ENCODE data around the gene NFASC. TPM values are rescaled to one million over a fixed set of nuclear protein-coding genes. Genes with fewer than 3 reads are reported as not detected.
A peak's percentile ranks its signal among the peaks of the same experiment; 100 is the strongest.

NFASC gene
- total RNA-seq, 1 experiment from 2014 or later, result 3.1 TPM

DNA sequence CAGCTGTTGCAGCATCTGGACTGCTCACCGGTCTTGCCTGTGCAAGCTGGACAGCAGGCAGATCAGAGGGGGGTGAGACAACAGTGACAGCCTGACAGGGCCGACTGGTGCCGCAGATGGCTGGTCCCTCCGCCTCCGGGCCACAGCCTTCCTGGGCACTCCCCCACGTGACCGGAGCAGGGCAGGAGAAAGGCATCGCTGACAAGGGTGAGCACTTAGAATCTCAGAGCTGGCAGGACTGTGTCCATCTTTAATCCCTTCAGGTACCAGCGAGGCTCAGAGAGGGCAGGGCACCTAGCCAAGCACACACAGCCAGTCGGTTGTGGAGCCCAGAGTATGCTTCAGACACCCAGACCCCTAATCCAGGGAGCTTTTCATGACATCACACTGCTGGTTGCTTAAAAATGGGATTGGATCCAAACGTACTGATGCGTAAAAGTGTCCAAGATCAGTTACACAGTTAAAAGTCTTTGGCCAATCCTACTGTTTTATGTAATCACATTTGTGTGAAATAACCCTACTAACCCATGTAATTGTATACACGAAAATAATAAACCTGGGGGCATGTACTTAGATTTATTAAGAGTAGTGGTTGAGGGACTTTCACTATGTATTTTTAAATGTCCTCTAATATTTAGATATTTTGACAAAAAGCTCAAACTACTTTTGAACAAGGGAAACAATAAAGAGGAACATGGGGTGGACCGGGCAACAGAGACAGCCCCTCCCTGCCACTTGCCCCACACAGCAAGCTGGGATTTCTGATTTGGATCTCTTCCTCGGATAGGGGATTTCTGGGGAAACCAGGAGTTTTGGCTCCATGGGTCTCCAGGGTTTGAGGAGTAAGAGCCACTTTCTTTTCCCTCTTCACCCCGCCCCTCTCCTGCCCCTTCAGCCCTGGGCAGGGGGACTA, 171.6 kb downstream of the NFASC start:
- DNase-seq (ENCODE audit: low spot score), result no peak

- no peak for DNase-seq (ENCODE audit: low spot score)
These were observed 172.5 kb downstream of the NFASC start, which contains the start of gene CNTN2 for GRCh38 chr1:205042911-205043806. Gene CNTN2, plus strand, starts transcription at chr1:205043212. Its CDS starts 9,974 bp downstream, at chr1:205053186.

- DNase-seq (ENCODE audit: low spot score), result no peak
These were observed 173.2 kb downstream of the NFASC start for GRCh38 chr1:205043866-205044265.

DNA sequence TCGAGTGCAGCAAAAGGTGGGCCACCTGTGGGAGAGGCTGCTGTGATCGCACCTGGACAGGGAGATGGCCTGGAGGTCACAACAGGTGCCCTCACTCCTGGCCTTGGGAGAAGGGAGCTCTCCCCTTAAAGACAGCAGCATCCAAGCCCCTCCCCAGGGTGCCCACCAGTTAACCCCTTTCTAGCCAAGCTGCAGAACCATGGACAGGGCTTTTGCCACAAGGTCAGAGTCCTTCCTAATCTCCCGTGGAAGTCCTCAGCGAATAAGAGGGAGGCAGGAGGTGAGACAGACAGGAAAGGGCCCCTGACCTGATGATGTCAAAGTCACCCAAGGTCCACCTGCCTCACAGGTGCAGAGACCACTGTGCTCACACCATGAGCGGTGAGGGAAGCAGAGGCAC, 174.1 kb downstream of the NFASC start:
- no peak for DNase-seq (ENCODE audit: low spot score)

GRCh38 chr1:205045146-205045545, 174.5 kb downstream of the NFASC start:
- no peak for DNase-seq (ENCODE audit: low spot score)

DNA sequence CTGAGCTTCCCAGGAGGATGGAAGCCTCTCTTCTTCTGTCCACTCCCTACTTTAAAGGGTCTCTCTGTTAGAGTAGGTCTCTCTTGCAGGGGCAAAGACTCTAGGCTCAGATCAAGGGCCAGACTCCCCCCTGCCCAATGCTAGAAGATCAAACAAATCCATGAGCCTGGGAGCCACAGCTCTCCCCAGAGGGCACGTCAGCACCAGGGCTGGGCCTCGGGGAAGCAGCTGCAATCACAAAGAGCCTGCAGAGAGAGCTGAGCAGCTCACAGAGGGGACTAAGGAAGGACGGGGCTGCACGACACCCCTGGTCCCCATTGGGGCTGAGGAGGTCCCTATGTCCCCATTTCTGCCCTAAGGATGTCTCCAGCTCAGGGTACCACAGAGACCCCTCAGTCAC, 176.2 kb downstream of the NFASC start:
- DNase-seq (ENCODE audit: low spot score), result no peak

GRCh38 chr1:205047764-205048231, 177.1 kb downstream of the NFASC start:
- no peak for DNase-seq (ENCODE audit: low spot score)

GRCh38 chr1:205048382-205048781, 177.7 kb downstream of the NFASC start:
- DNase-seq (ENCODE audit: low spot score), result no peak

DNA sequence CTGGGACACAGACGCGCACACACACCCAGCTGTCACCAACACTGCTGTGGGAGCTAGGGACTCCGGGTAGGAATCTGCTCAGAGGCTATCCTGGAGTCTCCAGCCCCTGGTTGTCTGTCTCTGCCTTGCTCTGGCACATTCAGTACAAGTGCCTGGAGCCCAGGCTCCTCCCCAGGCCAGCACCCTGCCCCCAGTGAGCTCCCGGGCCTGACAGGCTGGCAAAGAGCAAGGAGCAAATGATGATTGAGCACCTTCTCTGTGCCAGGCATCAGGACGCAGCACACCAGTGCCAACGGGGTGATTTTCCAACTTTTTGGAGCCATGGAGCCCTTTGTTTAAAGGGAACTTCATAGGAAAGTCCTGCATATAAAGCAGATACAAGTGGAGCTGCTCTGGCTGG, 178.8 kb downstream of the NFASC start:
- no peak for DNase-seq (ENCODE audit: low spot score)

GRCh38 chr1:205052690-205053089, 182.0 kb downstream of the NFASC start:
- no peak for DNase-seq (ENCODE audit: low spot score)

DNA sequence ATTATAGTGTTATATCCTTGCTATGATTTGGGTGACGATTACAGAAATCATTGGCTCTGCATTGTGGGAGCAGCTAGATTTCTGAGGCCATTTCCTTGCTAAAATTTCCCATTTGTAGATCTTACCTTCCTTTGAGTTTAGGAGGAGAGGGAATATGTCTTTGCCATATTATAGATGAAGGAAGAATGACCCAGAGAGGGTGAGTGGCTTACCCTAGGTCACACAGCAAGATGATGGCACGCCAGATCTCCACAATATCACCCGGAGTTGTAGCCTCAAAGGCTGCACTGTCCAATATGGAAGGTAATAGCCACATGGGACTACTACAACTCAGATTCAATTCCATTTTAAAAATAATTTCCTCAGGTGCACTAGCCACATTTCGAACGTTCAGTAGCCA, 182.6 kb downstream of the NFASC start:
- no peak for DNase-seq (ENCODE audit: low spot score)

- DNase-seq (ENCODE audit: low spot score), result no peak
These were observed 183.4 kb downstream of the NFASC start for GRCh38 chr1:205054013-205054412.

DNA sequence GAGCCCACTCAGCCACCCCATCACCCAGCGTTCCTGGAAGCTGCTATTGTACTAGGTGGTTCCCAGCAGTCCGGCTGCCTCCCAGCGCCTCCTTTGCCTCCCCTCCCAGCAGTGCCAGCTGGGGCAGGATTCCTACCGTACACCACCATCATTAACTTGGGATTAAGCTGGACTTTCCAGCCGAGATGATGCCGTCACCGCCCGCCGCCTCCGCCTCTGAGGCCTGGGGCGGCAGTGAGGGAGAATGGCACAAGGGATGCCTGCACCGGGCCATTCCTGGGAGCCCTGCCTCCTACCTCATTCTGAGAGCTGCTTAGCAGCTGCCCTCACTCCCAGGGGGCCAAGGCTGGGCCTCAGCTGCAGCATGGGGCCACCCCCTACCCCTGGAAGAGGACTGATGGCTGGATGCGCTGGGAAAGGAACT, 185.5 kb downstream of the NFASC start:
- no peak for DNase-seq (ENCODE audit: low spot score)

GRCh38 chr1:205056956-205057568, 186.4 kb downstream of the NFASC start:
- no peak for DNase-seq (ENCODE audit: low spot score)

GRCh38 chr1:205057808-205058575, 187.3 kb downstream of the NFASC start:
- no peak for DNase-seq (ENCODE audit: low spot score)

- DNase-seq (ENCODE audit: low spot score), result no peak
These were observed 188.2 kb downstream of the NFASC start for GRCh38 chr1:205058853-205059252.

- no peak for DNase-seq (ENCODE audit: low spot score)
These were observed 189.0 kb downstream of the NFASC start for GRCh38 chr1:205059660-205060059.

DNA sequence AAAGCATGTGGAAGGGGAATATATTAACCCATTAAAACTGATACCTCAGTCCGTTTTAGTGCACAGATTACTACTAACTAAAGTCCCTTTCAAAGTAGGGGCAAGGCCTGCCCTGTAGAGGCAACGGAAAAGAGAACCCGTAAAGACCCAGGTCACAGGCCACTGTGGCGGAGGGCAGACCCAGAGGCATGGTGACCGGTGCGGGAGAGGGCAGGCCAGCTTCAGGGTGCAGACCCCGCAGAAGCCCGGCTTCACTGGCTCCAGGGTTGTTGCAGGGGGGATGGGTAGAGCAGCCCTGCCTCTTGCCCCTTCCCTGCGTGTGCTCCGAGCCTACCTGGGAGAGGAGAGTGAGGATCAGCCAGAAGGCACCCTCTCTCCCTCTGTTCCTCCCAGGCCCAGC, 190.1 kb downstream of the NFASC start:
- no peak for DNase-seq (ENCODE audit: low spot score)

GRCh38 chr1:205061227-205061626, 190.6 kb downstream of the NFASC start:
- DNase-seq (ENCODE audit: low spot score), result no peak

DNA sequence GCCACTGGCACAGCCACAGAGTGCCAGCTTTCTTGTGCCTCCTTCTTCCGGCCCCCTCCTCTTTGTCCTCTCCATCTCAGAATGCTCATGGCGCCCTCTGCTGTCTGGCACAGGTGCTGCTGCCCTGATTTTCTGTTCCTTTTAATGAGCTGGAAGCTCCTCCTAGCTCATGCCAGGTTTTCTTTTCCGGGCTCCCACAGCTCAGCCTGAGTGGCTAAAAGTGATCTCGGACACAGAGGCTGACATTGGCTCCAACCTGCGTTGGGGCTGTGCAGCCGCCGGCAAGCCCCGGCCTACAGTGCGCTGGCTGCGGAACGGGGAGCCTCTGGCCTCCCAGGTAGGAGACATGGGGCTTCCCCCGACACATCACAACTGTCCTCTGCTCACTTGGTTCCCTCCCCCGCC, 191.0 kb downstream of the NFASC start:
- peak; percentile 75 for DNase-seq (ENCODE audit: low spot score)

- no peak for DNase-seq (ENCODE audit: low spot score)
These were observed 191.7 kb downstream of the NFASC start for GRCh38 chr1:205062319-205062718.

All from H4 (cell line).